HEK293 (cell line): ENCODE results near the gene PRDM15.

ENCODE experiments used
- CTCF ChIA-PET: fragments of 350-600 bp; formaldehyde crosslinking; extraction: SDS; loops from one replicate; lab custom pipeline; 2021; ENCODE audit warnings: antibody characterized with exemption; lab: Yijun Ruan, JAX
- POLR2A ChIA-PET: fragments of 300-600 bp; formaldehyde crosslinking; extraction: SDS; loops from one replicate; lab custom pipeline; 2020; ENCODE audit warnings: antibody characterized with exemption, inconsistent platforms; lab: Yijun Ruan, JAX
- H3K27ac ChIP-seq: fragments of 200-500 bp; sonication (Bioruptor generic); 2 replicates; pipeline ENCODE4 v1.5.1; 2014; ENCODE audit warnings: low read depth, low read length, control low read depth, inconsistent platforms; ENCODE audit errors: extremely low read depth
- H3K36me3 ChIP-seq, 2 experiments: fragments of 200-500 bp in 1 of 2; sonication (Bioruptor generic) in 1 of 2; 1 replicate in 1 of 2; 2 replicates in 1 of 2; pipeline ENCODE4 v1.5.1; 2014 to 2017; ENCODE audit warnings: inconsistent platforms in 2 of 2, low read length in 2 of 2; ENCODE audit not compliant: control insufficient read depth in 2 of 2, insufficient read depth in 1 of 2
- H3K4me1 ChIP-seq: fragments of 200-500 bp; sonication (Bioruptor generic); 2 replicates; pipeline ENCODE4 v1.5.1; 2014; ENCODE audit warnings: mild to moderate bottlenecking, low read length, inconsistent platforms; ENCODE audit not compliant: control insufficient read depth, insufficient read depth
- H3K4me3 ChIP-seq: 2 replicates; pipeline ENCODE4 v1.5.1; 2011; ENCODE audit warnings: low read depth, mild to moderate bottlenecking, control low read depth, low read length, moderate library complexity
- H3K9me3 ChIP-seq: fragments of 200-500 bp; sonication (Bioruptor generic); 2 replicates; pipeline ENCODE4 v1.5.1; 2014; ENCODE audit warnings: low read depth, low read length, inconsistent platforms; ENCODE audit not compliant: control insufficient read depth, insufficient read depth
- EGR2 ChIP-seq: fragments of 450-650 bp; formaldehyde crosslinking; IDR thresholded peaks from 2 replicates; pipeline ENCODE4 v1.5.1; 2016; ENCODE audit warnings: low read depth, missing biosample characterization, missing genetic modification characterization
- GFI1B ChIP-seq: fragments of 450-650 bp; formaldehyde crosslinking; IDR thresholded peaks from 2 replicates; pipeline ENCODE4 v1.5.1; 2016; ENCODE audit warnings: missing biosample characterization, missing genetic modification characterization
- HIC1 ChIP-seq: fragments of 450-650 bp; formaldehyde crosslinking; IDR thresholded peaks from 2 replicates; pipeline ENCODE4 v1.5.1; 2016; ENCODE audit warnings: missing biosample characterization, missing genetic modification characterization
- HOXD13 ChIP-seq: sonication (generic); formaldehyde crosslinking; IDR thresholded peaks from 2 replicates; pipeline ENCODE4 v1.8.0; 2022; ENCODE audit warnings: missing genetic modification reagents, borderline replicate concordance
- RBAK ChIP-seq: fragments of 450-650 bp; formaldehyde crosslinking; IDR thresholded peaks from 2 replicates; pipeline ENCODE4 v1.5.1; 2016; ENCODE audit warnings: missing biosample characterization, missing genetic modification characterization
- REST ChIP-seq: fragments of 450-650 bp; formaldehyde crosslinking; IDR thresholded peaks from 2 replicates; pipeline ENCODE4 v1.5.1; 2016; ENCODE audit warnings: missing biosample characterization, missing genetic modification characterization
- SCRT1 ChIP-seq: fragments of 450-650 bp; formaldehyde crosslinking; IDR thresholded peaks from 2 replicates; pipeline ENCODE4 v1.5.1; 2016; ENCODE audit warnings: missing biosample characterization, missing genetic modification characterization, borderline replicate concordance
- TCF7L2 ChIP-seq: IDR thresholded peaks from 2 replicates; pipeline ENCODE4 v1.6.1; 2011; ENCODE audit warnings: low read depth, mild to moderate bottlenecking, inconsistent platforms, low read length, moderate library complexity, borderline replicate concordance
- YY2 ChIP-seq: fragments of 450-650 bp; formaldehyde crosslinking; IDR thresholded peaks from 2 replicates; pipeline ENCODE4 v1.5.1; 2016; ENCODE audit warnings: missing biosample characterization, missing genetic modification characterization
- ZFP69B ChIP-seq: fragments of 450-650 bp; formaldehyde crosslinking; IDR thresholded peaks from 2 replicates; pipeline ENCODE4 v1.5.1; 2016; ENCODE audit warnings: missing biosample characterization, missing genetic modification characterization
- ZNF148 ChIP-seq: fragments of 450-650 bp; formaldehyde crosslinking; IDR thresholded peaks from 2 replicates; pipeline ENCODE4 v1.5.0; 2017; ENCODE audit warnings: missing biosample characterization, missing genetic modification characterization, borderline replicate concordance
- ZNF248 ChIP-seq: fragments of 450-650 bp; formaldehyde crosslinking; IDR thresholded peaks from 2 replicates; pipeline ENCODE4 v1.5.1; 2017; ENCODE audit warnings: missing biosample characterization, missing genetic modification characterization
- ZNF26 ChIP-seq: fragments of 450-650 bp; formaldehyde crosslinking; IDR thresholded peaks from 2 replicates; pipeline ENCODE4 v1.5.1; 2016; ENCODE audit warnings: missing biosample characterization, missing genetic modification characterization
- ZNF513 ChIP-seq: fragments of 450-650 bp; IDR thresholded peaks from 2 replicates; pipeline ENCODE4 v1.5.1; 2018; ENCODE audit warnings: missing biosample characterization, missing genetic modification characterization
- ZNF548 ChIP-seq: fragments of 450-650 bp; formaldehyde crosslinking; IDR thresholded peaks from 2 replicates; pipeline ENCODE4 v1.5.1; 2016; ENCODE audit warnings: missing biosample characterization, missing genetic modification characterization
- ZNF596 ChIP-seq: fragments of 450-650 bp; IDR thresholded peaks from 2 replicates; pipeline ENCODE4 v1.5.0; 2018; ENCODE audit warnings: missing biosample characterization, mild to moderate bottlenecking, missing genetic modification characterization, moderate library complexity
- ZNF623 ChIP-seq: fragments of 450-650 bp; formaldehyde crosslinking; IDR thresholded peaks from 2 replicates; pipeline ENCODE4 v1.5.1; 2016; ENCODE audit warnings: missing biosample characterization, missing genetic modification characterization
- ZNF670 ChIP-seq: fragments of 450-650 bp; formaldehyde crosslinking; IDR thresholded peaks from 2 replicates; pipeline ENCODE4 v1.5.1; 2016; ENCODE audit warnings: missing biosample characterization, missing genetic modification characterization, low read depth
- ZSCAN30 ChIP-seq: fragments of 450-650 bp; IDR thresholded peaks from 2 replicates; pipeline ENCODE4 v1.5.1; 2018; ENCODE audit warnings: missing biosample characterization, mild to moderate bottlenecking, missing genetic modification characterization, moderate library complexity

The PRDM15 gene

GRCh38 chr21:41769111-41769510 is 110.0 kb downstream of the PRDM15 start:
- CTCF ChIA-PET = interaction anchor here (0.9 to 3.1 kb wide), 8 partner anchors 8 to 157 kb away, joined by 3 to 25 read pairs (median 6); no protein-coding TSS in a partner anchor
- Histone ChIP-seq H3K4me3 (no peak overlapping the region), H3K9me3 (no peaks in the 10 kb centered on the region), H3K27ac (no peak overlapping the region), H3K4me1 (peaks cover 26% of the 10 kb centered on the region), H3K36me3 (no peaks in the 10 kb centered on the region)
- POLR2A ChIA-PET = interaction anchor here (1.0 to 2.1 kb wide), 5 partner anchors 8 to 157 kb away, joined by 3 to 11 read pairs (median 5); no protein-coding TSS in a partner anchor
- TF ChIP-seq HIC1 (tag by site-specific recombination) (no peak), ZNF670 (tag by site-specific recombination) (no peak), ZNF148 (tag by site-specific recombination) (no peak), ZNF26 (tag by site-specific recombination) (no peak), ZNF623 (tag by site-specific recombination) (no peak), ZNF596 (tag by site-specific recombination) (no peak), RBAK (tag by site-specific recombination) (no peak), SCRT1 (tag by site-specific recombination) (no peak), GFI1B (tag by site-specific recombination) (no peak), ZFP69B (tag by site-specific recombination) (no peak), ZNF548 (no peak), HOXD13 (no peak), YY2 (tag by site-specific recombination) (no peak), EGR2 (no peak), ZSCAN30 (tag by site-specific recombination) (no peak), TCF7L2 (no peak), ZNF513 (tag by site-specific recombination) (no peak), ZNF248 (no peak), REST (tag by site-specific recombination) (no peak)
